Gastrocnemius medialis (tissue), 4 donors: ENCODE results near the gene WDHD1. TPM values are rescaled to one million over a fixed set of nuclear protein-coding genes. Genes with fewer than 3 reads are reported as not detected.
"Not testable (repeated sequence)": the region's sequence is repeated elsewhere in the genome, so short reads cannot be mapped to it uniquely, and the experiment has no call there.

ENCODE experiments used
- ATAC-seq, 2 donors: fragments of 150-250 bp; one replicate each; pipeline ENCODE4 v1.9.1; 2016
- DNase-seq, 2 donors: peaks; one replicate each; pipeline ENCODE4 v3.0.0-alpha.2; 2019
- H3K27ac ChIP-seq, 4 donors: fragments of 200-600 bp; sonication (generic); 1 replicate in 1 of 4; 2 replicates in 3 of 4; pipeline ENCODE4 v1.5.1; 2016 to 2018; ENCODE audit warnings: mild to moderate bottlenecking in 2 of 4, moderate library complexity in 1 of 4
- H3K27me3 ChIP-seq, 3 donors: fragments of 200-600 bp; sonication (generic) in 2 of 3; 1 replicate in 1 of 3; 2 replicates in 2 of 3; pipeline versions ENCODE4 v1.5.1 to v1.6.0; 2016 to 2019; ENCODE audit warnings: mild to moderate bottlenecking in 1 of 3, moderate library complexity in 1 of 3
- H3K36me3 ChIP-seq, 2 donors: fragments of 200-600 bp; sonication (generic) in 1 of 2; one replicate each; pipeline ENCODE4 v1.5.1; 2017 to 2018
- H3K4me1 ChIP-seq, 2 donors: fragments of 200-600 bp; sonication (generic) in 1 of 2; one replicate each; pipeline ENCODE4 v1.5.1; 2016 to 2017; ENCODE audit warnings: mild to moderate bottlenecking in 2 of 2
- H3K4me3 ChIP-seq, 4 donors: fragments of 200-600 bp; sonication (generic) in 3 of 4; 1 replicate in 1 of 4; 2 replicates in 3 of 4; pipeline ENCODE4 v1.5.1; 2016 to 2019; ENCODE audit warnings: mild to moderate bottlenecking in 2 of 4
- H3K9me3 ChIP-seq, 3 donors: fragments of 200-600 bp; sonication (generic) in 2 of 3; 1 replicate in 1 of 3; 2 replicates in 2 of 3; pipeline ENCODE4 v1.5.1; 2016 to 2019
- CTCF ChIP-seq, 5 experiments: fragments of 450-650 bp in 3 of 5; fragments of 200-600 bp in 2 of 5; sonication (generic) in 2 of 5; IDR thresholded peaks in 4 of 5; conservative IDR thresholded peaks in 1 of 5; 1 replicate in 4 of 5; 2 replicates in 1 of 5; pipeline ENCODE4 v1.5.1; 2016 to 2019; ENCODE audit warnings: antibody characterized with exemption in 5 of 5, mild to moderate bottlenecking in 3 of 5, moderate library complexity in 3 of 5
- POLR2A ChIP-seq, 2 donors: fragments of 450-650 bp; IDR thresholded peaks; one replicate each; pipeline ENCODE4 v1.6.1; 2017; ENCODE audit warnings: antibody characterized with exemption in 2 of 2, mild to moderate bottlenecking in 2 of 2, moderate library complexity in 2 of 2
- in situ Hi-C, 4 donors: fragments of 200-750 bp; cut with MboI; loops; one replicate each; pipeline versions ENCODE4 v1.15.0 to v1.8.0; 2017; ENCODE audit warnings: low sequenced_read_pairs in 4 of 4
- intact Hi-C: fragments of 100-400 bp; cut with DNase I; formaldehyde crosslinking; loops from one replicate; pipeline ENCODE4 v1.15.1; 2023; ENCODE audit warnings: low total_unique reads
- total RNA-seq, 4 donors: library from RNA; depleted of rRNA; stranded (reverse); fragments of >200 nt; gene quantifications; one replicate each; pipeline versions ENCODE4 v1.1.0 to v1.2.3, GENCODE V29; 2016

The WDHD1 gene
- total RNA-seq, 4 donors from 2014 or later: 0.72 to 1.2 (median 1.0) TPM

GRCh38 chr14:55073856-55074255 is 47.0 kb upstream of the WDHD1 start:
- intact Hi-C loops: no loop called here
- in situ Hi-C loops: no loop called here
- no peak for ATAC-seq
- Histone ChIP-seq H3K36me3 (no peaks in the 10 kb centered on the region), H3K4me3 (no peak overlapping the region), H3K27me3 (no peaks in the 10 kb centered on the region), H3K4me1 (peaks cover 12 to 13% of the 10 kb centered on the region in 2 donors), H3K9me3 (no peaks in the 10 kb centered on the region), H3K27ac (no peak overlapping the region)
- no peak for DNase-seq
- TF ChIP-seq CTCF (IDR thresholded peaks at IDR 0.05 in 4 of 5, conservative IDR thresholded peaks at IDR 0.05 in 1 of 5): no peak
- no peak for TF ChIP-seq POLR2A (IDR thresholded peaks at IDR 0.05)

- Histone ChIP-seq H3K36me3 (no peaks in the 10 kb centered on the region), H3K27ac (peak overlapping the region in 3 of 4 donors; percentile 30 to 52 (median 42)), H3K4me3 (peak overlapping the region in 2 of 4 donors; percentile 4 to 8), H3K27me3 (no peaks in the 10 kb centered on the region), H3K9me3 (no peaks in the 10 kb centered on the region), H3K4me1 (peaks cover 12 to 13% of the 10 kb centered on the region in 2 donors)
- DNase-seq (peak in 1 of 2 donors; percentile 23), ATAC-seq (peak; percentile 58 to 66)
- TF ChIP-seq POLR2A (IDR thresholded peaks at IDR 0.05) (no peak), CTCF (IDR thresholded peaks at IDR 0.05 in 4 of 5, conservative IDR thresholded peaks at IDR 0.05 in 1 of 5) (no peak)
- intact Hi-C loops (no loop called here), in situ Hi-C loops (no loop called here)
These were observed 45.2 kb upstream of the WDHD1 start for GRCh38 chr14:55071870-55072640.

GRCh38 chr14:55070981-55071411 is 44.1 kb upstream of the WDHD1 start:
- Histone ChIP-seq H3K4me1 (peaks cover 12 to 13% of the 10 kb centered on the region in 2 donors), H3K4me3 (no peak overlapping the region), H3K9me3 (no peaks in the 10 kb centered on the region), H3K27me3 (no peaks in the 10 kb centered on the region), H3K36me3 (peaks cover 0 to 8% of the 10 kb centered on the region in 2 donors), H3K27ac (no peak overlapping the region)
- TF ChIP-seq CTCF (IDR thresholded peaks at IDR 0.05 in 4 of 5, conservative IDR thresholded peaks at IDR 0.05 in 1 of 5) (no peak), POLR2A (IDR thresholded peaks at IDR 0.05) (no peak)
- DNase-seq: no peak
- in situ Hi-C loops: no loop called here
- intact Hi-C loops: no loop called here
- ATAC-seq: no peak

- no peaks in the 10 kb centered on the region for H3K9me3 ChIP-seq
- DNase-seq (no peak), ATAC-seq (no peak)
- no peak overlapping the region for H3K4me3 ChIP-seq
- intact Hi-C loops (no loop called here), in situ Hi-C loops (no loop called here)
- H3K36me3 ChIP-seq: peaks cover 0 to 39% of the 10 kb centered on the region in 2 donors
- H3K27me3 ChIP-seq: no peaks in the 10 kb centered on the region
- H3K27ac ChIP-seq: no peak overlapping the region
- peaks cover 7 to 16% of the 10 kb centered on the region in 2 donors for H3K4me1 ChIP-seq
- no peak for TF ChIP-seq POLR2A (IDR thresholded peaks at IDR 0.05)
These were observed 39.3 kb upstream of the WDHD1 start for GRCh38 chr14:55066223-55066622.

- Histone ChIP-seq H3K4me3 (no peak overlapping the region), H3K9me3 (no peaks in the 10 kb centered on the region), H3K4me1 (peaks cover 7 to 21% of the 10 kb centered on the region in 2 donors), H3K27me3 (no peaks in the 10 kb centered on the region), H3K36me3 (peaks cover 0 to 41% of the 10 kb centered on the region in 2 donors), H3K27ac (peak overlapping the region in 2 of 4 donors; percentile 1 to 32)
- intact Hi-C loops (no loop called here), in situ Hi-C loops (no loop called here)
- ATAC-seq (no peak), DNase-seq (no peak)
- TF ChIP-seq CTCF (IDR thresholded peaks at IDR 0.05 in 4 of 5, conservative IDR thresholded peaks at IDR 0.05 in 1 of 5) (no peak), POLR2A (IDR thresholded peaks at IDR 0.05) (no peak)
These were observed 38.5 kb upstream of the WDHD1 start for GRCh38 chr14:55065411-55065810.

GRCh38 chr14:55064896-55065295 is 38.0 kb upstream of the WDHD1 start:
- DNase-seq, intact Hi-C loops, ATAC-seq, H3K27ac ChIP-seq, H3K27me3 ChIP-seq, H3K9me3 ChIP-seq, in situ Hi-C loops, H3K4me3 ChIP-seq: not testable (repeated sequence)
- Histone ChIP-seq H3K4me1 (peaks cover 7 to 21% of the 10 kb centered on the region in 2 donors), H3K36me3 (peaks cover 0 to 41% of the 10 kb centered on the region in 2 donors)
